ENCODE measurements around the gene TMCO4. TPM values are rescaled to one million over a fixed set of nuclear protein-coding genes. Genes with fewer than 3 reads are reported as not detected.

The TMCO4 gene
- polyA plus RNA-seq, 6 donors from 2014 or later: 11.2 to 19.7 (median 13.8) TPM

DNA sequence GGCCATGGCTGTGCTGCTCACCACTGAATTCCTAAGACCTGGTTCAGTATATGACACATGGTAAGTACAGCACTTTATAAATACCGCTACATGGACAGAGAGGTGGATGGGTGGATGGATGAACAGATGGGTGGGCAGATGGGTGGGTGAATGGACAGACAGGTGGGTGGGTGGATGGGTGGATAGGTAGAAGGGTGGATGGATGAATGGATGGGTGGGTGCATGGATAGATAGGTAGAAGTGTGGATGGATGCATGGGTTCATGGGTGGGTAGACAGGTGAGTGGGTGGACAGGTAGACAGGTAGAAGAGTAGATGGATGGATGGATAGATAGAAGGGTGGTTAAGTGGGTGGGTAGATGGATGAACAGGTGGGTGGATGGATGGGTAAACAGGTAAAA, 54.8 kb downstream of the TMCO4 start:
- Mint-ChIP-seq H3K27me3 (no peaks in the 10 kb centered on the region), H3K4me3 (no peak overlapping the region), H3K4me1 (no peaks in the 10 kb centered on the region), H3K36me3 (peaks cover 37 to 43% of the 10 kb centered on the region in 2 donors), H3K27ac (no peak overlapping the region), H3K9me3 (no peaks in the 10 kb centered on the region)
- no peak for DNase-seq
- ATAC-seq (ENCODE audit: low read depth in 2 of 2): no peak

DNA sequence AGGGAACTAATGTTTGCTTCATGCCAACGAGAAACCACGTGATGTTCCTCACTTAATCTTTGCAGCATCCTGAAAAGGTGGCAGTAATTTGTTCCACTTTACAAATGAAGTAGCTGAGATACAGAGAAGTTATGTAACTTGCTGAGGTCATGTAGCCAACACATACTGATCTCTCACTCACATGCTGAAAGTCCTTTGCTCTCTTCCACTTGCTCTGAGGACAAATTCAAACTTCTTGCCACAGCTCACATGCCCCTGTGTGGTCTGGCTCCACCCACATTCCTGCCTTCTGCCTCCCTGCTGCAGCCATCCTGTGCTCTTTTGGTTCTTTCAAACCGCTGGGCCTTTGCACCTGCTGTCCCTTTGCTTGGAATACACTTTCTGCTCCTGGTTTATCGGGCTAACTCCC, 55.4 kb downstream of the TMCO4 start:
- DNase-seq (no peak), ATAC-seq (ENCODE audit: low read depth in 2 of 2) (no peak)
- Mint-ChIP-seq H3K27me3 (no peaks in the 10 kb centered on the region), H3K36me3 (peaks cover 37 to 47% of the 10 kb centered on the region in 2 donors), H3K4me3 (peak overlapping the region in 1 of 8 donors; percentile 48), H3K4me1 (no peaks in the 10 kb centered on the region), H3K9me3 (peaks cover 0 to 4% (median 0%) of the 10 kb centered on the region in 7 donors), H3K27ac (peak overlapping the region in 3 of 6 donors; percentile 39 to 89 (median 81))

DNA sequence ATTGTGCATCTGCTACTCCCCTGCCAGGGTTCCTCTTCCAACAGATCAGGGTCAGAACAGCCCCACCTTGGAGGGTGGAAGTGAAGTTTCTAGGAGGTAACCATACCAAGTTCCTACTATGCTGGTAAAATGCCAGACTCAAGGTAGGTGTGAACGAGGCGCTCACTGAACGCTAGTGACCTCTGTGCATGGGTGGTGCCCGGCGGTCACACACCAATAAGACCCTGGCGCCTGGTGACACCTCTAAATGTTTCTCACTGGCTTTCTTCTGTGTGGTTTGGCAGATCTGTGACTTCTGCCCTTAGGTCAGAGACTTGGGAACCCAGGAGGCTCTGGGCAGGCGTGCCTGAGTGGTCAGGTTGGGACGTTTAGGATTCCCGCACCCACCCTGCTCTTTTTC, 55.9 kb downstream of the TMCO4 start:
- Mint-ChIP-seq H3K36me3 (peaks cover 42 to 47% of the 10 kb centered on the region in 2 donors), H3K27me3 (no peaks in the 10 kb centered on the region), H3K4me1 (no peaks in the 10 kb centered on the region), H3K27ac (no peak overlapping the region), H3K4me3 (peak overlapping the region in 1 of 8 donors; percentile 42), H3K9me3 (peaks cover 0 to 9% (median 0%) of the 10 kb centered on the region in 7 donors)
- no peak for DNase-seq
- no peak for ATAC-seq (ENCODE audit: low read depth in 2 of 2)

DNA sequence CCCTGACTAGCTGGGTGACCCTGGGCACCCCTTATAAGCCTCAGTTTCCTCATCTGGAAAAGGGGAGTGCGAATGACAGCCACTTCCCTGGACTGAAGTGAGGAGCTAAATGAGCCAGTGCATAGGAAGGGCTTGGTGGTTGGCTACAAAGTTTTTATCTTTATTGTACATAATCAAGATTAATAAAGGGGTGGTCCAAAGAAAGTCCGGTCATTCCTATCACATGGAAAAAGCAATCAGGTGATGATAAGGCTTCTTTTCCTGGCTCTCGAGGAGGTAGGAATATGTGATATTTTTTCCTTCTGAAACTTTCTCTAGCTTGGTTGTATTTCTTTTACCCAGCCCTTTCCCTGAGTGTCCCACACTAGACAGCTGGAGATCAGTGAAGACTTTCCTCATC, 56.5 kb downstream of the TMCO4 start:
- Mint-ChIP-seq H3K27ac (no peak overlapping the region), H3K4me1 (no peaks in the 10 kb centered on the region), H3K27me3 (no peaks in the 10 kb centered on the region), H3K9me3 (peaks cover 0 to 9% (median 0%) of the 10 kb centered on the region in 7 donors), H3K4me3 (no peak overlapping the region), H3K36me3 (peaks cover 45 to 47% of the 10 kb centered on the region in 2 donors)
- ATAC-seq (ENCODE audit: low read depth in 2 of 2): no peak
- DNase-seq: no peak

DNA sequence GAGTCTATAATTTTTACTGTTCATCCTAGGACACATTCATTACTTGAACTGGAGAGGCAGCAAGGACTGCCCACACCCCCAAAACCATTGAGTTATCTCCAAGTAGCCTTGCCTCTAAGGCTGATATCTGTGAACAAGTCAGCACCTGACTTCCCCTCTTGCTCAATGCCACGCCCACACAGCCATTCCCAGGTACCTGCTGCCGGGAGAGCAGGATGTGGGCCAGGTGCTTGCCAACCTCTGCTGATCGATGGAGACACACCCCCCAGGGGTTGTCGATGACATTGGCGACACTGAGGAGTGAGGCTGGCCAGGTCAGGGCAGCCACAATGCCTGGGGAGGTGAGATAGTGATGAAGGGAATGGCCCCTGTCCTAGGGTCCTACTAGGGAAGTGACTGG, 60.1 kb downstream of the TMCO4 start:
- no peak overlapping the region for H3K4me3 Mint-ChIP-seq
- H3K4me1 Mint-ChIP-seq: no peaks in the 10 kb centered on the region
- no peak for ATAC-seq (ENCODE audit: low read depth in 2 of 2)
- H3K27me3 Mint-ChIP-seq: no peaks in the 10 kb centered on the region
- DNase-seq: no peak
- no peak overlapping the region for H3K27ac Mint-ChIP-seq
- peaks cover 0 to 9% (median 2%) of the 10 kb centered on the region in 7 donors for H3K9me3 Mint-ChIP-seq
- peaks cover 23 to 33% of the 10 kb centered on the region in 2 donors for H3K36me3 Mint-ChIP-seq

DNA sequence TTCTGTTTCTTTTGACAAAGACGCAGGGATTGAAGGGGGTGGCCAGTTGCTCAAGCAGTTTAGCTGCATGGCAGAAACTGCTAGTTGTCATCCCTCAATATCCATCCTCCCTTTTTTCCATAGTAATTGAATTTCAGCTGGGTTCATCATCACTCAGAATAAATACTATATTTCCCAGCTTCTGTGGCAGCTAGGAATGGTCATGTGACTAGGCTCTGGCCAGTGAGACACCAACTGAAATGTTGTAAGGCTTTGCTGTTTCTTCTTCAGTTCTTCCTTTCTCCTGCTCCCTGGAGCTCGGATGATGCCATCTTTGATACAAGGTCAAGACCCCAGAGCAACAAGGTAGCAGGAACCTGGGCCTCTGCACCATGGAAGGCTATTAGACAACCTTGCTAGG, 61.0 kb downstream of the TMCO4 start:
- ATAC-seq (ENCODE audit: low read depth in 2 of 2) (no peak), DNase-seq (no peak)
- peaks cover 26 to 31% of the 10 kb centered on the region in 2 donors for H3K36me3 Mint-ChIP-seq
- H3K27me3 Mint-ChIP-seq: no peaks in the 10 kb centered on the region
- H3K9me3 Mint-ChIP-seq: peaks cover 0 to 9% (median 2%) of the 10 kb centered on the region in 7 donors
- no peak overlapping the region for H3K4me3 Mint-ChIP-seq
- H3K27ac Mint-ChIP-seq: no peak overlapping the region
- H3K4me1 Mint-ChIP-seq: no peaks in the 10 kb centered on the region

DNA sequence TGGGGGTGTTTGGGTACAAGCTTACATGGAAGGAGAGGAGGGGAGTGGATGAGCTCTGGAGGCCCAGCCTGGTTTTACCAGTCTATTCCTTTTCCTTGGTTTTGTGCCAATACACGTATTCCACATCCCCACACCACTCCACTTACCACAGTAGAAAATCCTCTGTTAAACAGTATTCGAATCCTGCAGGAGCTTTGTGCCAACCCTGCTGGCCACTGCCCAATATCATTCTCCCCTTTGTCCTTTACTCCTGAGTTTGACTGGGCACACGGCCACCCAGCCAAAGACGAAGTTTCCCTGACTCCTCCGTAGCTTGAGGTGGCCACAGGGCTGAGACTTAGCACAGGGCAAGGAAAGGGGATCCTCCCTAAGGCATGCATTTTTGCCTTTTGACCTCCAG, 61.6 kb downstream of the TMCO4 start:
- Mint-ChIP-seq H3K27me3 (no peaks in the 10 kb centered on the region), H3K4me1 (no peaks in the 10 kb centered on the region), H3K27ac (no peak overlapping the region), H3K4me3 (peak overlapping the region in 1 of 8 donors; percentile 7), H3K9me3 (peaks cover 0 to 9% (median 2%) of the 10 kb centered on the region in 7 donors), H3K36me3 (peaks cover 32% of the 10 kb centered on the region in 2 donors)
- DNase-seq (no peak), ATAC-seq (ENCODE audit: low read depth in 2 of 2) (no peak)

DNA sequence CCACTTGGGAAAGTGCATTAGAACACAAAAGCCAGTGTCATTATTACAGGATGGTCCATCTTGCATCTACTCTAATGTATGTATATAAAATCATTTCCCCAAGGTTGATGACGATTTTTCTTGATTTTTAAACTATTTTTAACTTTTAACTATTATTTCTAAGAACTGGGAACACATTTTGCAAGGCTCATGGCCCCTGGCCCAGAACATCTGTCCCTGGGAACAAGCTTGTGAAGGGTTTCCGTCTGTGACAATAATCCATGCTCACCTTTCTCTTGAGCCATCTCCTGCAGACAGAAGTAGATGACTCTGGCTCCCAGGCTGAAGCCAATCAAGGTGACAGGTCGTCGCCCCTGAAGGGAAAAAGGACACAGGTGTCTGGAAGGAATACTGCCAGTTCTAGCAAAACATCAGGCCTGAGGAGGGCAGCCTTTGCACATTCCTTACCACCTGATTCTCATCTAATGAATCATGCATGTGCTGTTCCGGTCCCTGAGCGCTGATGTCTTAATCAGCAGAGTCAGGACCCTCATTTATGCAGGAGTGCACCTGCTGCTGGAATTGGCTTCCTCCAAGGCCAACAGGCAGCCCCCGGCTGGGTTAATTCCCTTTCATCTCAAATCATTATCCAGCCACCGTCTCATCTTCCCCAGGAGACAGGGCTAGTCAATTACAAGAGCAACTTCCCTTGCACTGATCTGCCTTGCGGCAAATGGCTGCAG, 62.5 kb downstream of the TMCO4 start:
- H3K27ac Mint-ChIP-seq: no peak overlapping the region
- H3K36me3 Mint-ChIP-seq: peaks cover 37 to 38% of the 10 kb centered on the region in 2 donors
- no peak overlapping the region for H3K4me3 Mint-ChIP-seq
- H3K4me1 Mint-ChIP-seq: no peaks in the 10 kb centered on the region
- no peaks in the 10 kb centered on the region for H3K27me3 Mint-ChIP-seq
- peaks cover 0 to 9% (median 2%) of the 10 kb centered on the region in 7 donors for H3K9me3 Mint-ChIP-seq
- no peak for DNase-seq
- no peak for ATAC-seq (ENCODE audit: low read depth in 2 of 2)

DNA sequence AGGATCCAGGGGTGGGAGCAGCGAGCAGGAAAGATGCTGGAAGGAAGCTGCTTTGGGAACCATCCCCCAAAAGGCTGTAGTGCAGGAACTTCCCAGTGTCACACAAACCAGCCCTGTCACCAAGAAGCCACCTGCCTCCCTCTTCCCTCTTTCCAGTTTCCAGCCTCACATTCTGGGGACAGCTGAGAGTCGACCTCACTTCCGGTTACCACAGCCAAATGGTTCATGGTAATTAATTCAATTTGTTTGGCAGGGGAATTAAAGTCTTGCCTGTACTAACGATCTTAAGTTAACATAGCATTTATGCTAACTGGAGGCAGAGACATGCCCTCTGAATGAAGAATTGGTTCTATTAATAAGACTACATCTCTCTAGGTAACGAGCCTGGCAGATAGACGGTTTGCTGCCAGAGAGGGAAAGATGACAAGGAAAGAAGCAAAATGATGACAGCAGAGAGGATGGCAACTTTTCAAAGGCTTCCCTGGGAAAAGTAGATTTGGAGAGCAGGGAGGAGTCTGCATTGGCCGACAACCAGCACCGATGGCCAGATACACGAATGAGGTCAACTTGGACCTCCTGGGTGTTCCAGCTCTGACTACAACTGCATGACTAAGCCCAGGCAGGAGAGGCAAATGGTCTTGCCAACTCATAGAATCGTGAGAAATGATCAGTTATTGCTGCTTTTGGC, 64.1 kb downstream of the TMCO4 start:
- peaks cover 42 to 44% of the 10 kb centered on the region in 2 donors for H3K36me3 Mint-ChIP-seq
- H3K27me3 Mint-ChIP-seq: no peaks in the 10 kb centered on the region
- peaks cover 0 to 12% (median 6%) of the 10 kb centered on the region in 7 donors for H3K9me3 Mint-ChIP-seq
- no peak for DNase-seq
- H3K4me3 Mint-ChIP-seq: no peak overlapping the region
- H3K27ac Mint-ChIP-seq: peak overlapping the region in 1 of 6 donors; percentile 28
- H3K4me1 Mint-ChIP-seq: no peaks in the 10 kb centered on the region
- ATAC-seq (ENCODE audit: low read depth in 2 of 2): no peak

DNA sequence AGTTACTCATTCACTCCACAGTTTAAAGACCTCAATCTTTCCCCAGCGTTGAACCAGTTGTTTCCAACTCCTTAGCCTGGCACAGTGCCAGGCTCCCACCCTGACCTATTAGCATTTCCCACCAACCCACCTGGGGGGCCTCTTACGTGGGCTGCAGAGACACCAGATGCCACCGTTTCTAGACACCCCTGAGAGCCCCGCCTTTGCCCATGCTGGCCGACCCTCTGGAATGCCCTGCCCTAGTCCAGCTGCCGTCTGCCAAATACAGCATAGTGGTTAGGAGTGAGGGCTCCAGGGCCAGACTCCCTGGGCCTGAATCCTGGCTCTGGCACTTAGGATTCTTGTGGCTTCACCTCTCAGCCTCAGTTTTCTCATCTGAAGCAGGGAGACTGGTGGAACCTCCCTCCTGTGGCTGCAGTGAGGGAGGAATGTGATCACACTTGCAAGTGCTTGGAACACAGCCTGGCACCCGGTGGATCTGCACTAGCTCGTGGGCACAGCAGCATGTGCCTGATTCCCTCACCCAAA, 65.2 kb downstream of the TMCO4 start:
- H3K27ac Mint-ChIP-seq: no peak overlapping the region
- DNase-seq: no peak

DNA sequence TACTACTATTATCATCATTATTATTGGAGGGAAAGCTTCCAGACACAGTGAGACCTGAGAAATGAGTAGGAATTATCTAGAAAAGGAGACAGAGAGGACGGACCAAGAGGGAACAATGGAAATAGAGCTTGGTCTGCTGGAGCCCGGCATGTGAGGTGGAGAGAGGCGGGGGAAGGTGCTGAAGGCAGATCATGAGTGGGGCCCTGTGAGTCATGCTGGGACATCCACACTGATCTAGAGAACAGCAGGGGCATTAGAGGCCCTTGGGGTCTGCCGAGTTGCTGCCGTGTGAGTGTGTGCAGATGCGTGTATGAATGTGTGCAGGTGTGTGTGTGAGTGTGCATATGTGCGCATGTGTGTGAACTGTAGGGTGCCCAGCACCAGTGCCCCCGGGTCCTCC, 65.7 kb downstream of the TMCO4 start:
- ATAC-seq (ENCODE audit: low read depth in 2 of 2) (no peak), DNase-seq (no peak)
- H3K9me3 Mint-ChIP-seq: peaks cover 0 to 10% (median 5%) of the 10 kb centered on the region in 7 donors
- H3K27me3 Mint-ChIP-seq: no peaks in the 10 kb centered on the region
- no peaks in the 10 kb centered on the region for H3K4me1 Mint-ChIP-seq
- H3K27ac Mint-ChIP-seq: no peak overlapping the region
- peaks cover 37 to 41% of the 10 kb centered on the region in 2 donors for H3K36me3 Mint-ChIP-seq
- H3K4me3 Mint-ChIP-seq: no peak overlapping the region

More for the DNA sequence above, 65.2 kb downstream of the TMCO4 start:
- Mint-ChIP-seq H3K4me1 (no peaks in the 10 kb centered on the region), H3K27me3 (no peaks in the 10 kb centered on the region), H3K9me3 (peaks cover 0 to 10% (median 7%) of the 10 kb centered on the region in 7 donors), H3K4me3 (no peak overlapping the region), H3K36me3 (peaks cover 40 to 45% of the 10 kb centered on the region in 2 donors)
- ATAC-seq (ENCODE audit: low read depth in 2 of 2): no peak

DNA sequence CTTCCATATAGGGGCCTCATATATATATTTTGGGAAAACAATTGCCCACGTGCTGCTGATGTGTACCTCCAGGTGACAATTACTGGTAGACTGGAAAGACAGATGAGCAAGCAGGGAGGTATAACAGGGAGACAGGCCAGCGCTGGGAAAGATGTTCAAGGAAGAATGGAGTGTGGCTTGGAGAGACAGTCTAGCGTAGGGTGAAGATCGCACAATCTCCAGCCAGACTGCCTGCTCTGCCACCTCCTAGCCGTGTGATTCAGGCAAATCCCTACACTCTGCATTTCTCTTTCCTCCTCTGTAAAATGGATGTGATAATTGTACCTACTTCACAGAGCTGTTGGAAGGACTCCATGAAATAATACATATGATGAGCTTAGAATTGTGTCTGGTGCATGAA, 66.1 kb downstream of the TMCO4 start:
- Mint-ChIP-seq H3K27ac (no peak overlapping the region), H3K4me3 (no peak overlapping the region), H3K36me3 (peaks cover 36 to 37% of the 10 kb centered on the region in 2 donors), H3K4me1 (no peaks in the 10 kb centered on the region), H3K9me3 (peaks cover 0 to 10% (median 3%) of the 10 kb centered on the region in 7 donors), H3K27me3 (no peaks in the 10 kb centered on the region)
- no peak for DNase-seq
- no peak for ATAC-seq (ENCODE audit: low read depth in 2 of 2)

DNA sequence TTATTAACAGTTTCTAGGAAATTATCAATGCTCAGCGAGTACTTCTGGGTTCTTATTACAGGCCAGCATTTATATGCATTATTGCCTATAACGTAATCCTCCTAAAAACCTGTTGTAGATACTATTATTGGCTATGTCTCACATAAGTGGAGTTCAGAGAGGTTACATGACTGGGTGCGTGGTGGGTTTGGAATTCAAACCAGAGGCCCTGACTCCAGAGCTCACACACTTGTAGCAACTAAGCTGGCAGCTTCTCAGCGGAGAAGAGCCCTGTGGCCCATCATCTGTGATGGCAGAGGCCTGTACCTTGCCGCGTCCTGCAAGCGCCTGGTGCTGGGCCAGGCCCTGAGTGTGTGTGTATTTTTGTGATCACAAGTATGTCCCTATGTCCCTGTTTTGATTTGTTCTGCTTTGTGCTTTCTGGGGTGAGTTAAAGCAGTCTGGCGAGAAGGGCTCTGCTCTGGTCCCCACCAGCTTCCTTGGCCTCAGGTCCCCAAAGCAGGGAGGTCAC, 68.3 kb downstream of the TMCO4 start:
- DNase-seq (no peak), ATAC-seq (ENCODE audit: low read depth in 2 of 2) (no peak)
- no peak overlapping the region for H3K27ac Mint-ChIP-seq
- H3K4me3 Mint-ChIP-seq: no peak overlapping the region
- no peaks in the 10 kb centered on the region for H3K4me1 Mint-ChIP-seq
- no peaks in the 10 kb centered on the region for H3K27me3 Mint-ChIP-seq
- peaks cover 26 to 37% of the 10 kb centered on the region in 2 donors for H3K36me3 Mint-ChIP-seq
- H3K9me3 Mint-ChIP-seq: peaks cover 0 to 10% (median 3%) of the 10 kb centered on the region in 7 donors

All from naive B cell (primary cell).